Activated naive CD4-positive, alpha-beta T cell treated with anti-CD3 and anti-CD28 coated beads for 36 hours (primary cell): ENCODE measurements around the gene FAM236C. TPM values are rescaled to one million over a fixed set of nuclear protein-coding genes. Genes with fewer than 3 reads are reported as not detected.

ENCODE experiments used
- total RNA-seq, 2 experiments: library from RNA; stranded (reverse); gene quantifications; one replicate each; pipeline ENCODE4 v1.2.3, GENCODE V29; 2021

Gene FAM236C
- total RNA-seq, 2 experiments from 2014 or later, result not detected

Other genes starting within 250 kb of the FAM236C start
- 1 to 10 TPM; 5.8 to 6.5 TPM for gene PHKA1, start 198.3 kb upstream of the FAM236C start, total RNA-seq
- gene DMRTC1B, start 135.7 kb upstream of the FAM236C start, total RNA-seq, result not detected
- not detected for gene FAM236B, start 130.0 kb upstream of the FAM236C start, total RNA-seq
- gene FAM236D, start 104.4 kb upstream of the FAM236C start, total RNA-seq, result not detected
- gene FAM236A, start 25.6 kb downstream of the FAM236C start, total RNA-seq, result not detected
- gene DMRTC1, start 31.2 kb downstream of the FAM236C start, total RNA-seq, result not detected
- not detected for gene PABPC1L2B, start 90.3 kb downstream of the FAM236C start, total RNA-seq
- not detected for gene PABPC1L2A, start 166.9 kb downstream of the FAM236C start, total RNA-seq